HepG2 (cell line): ENCODE results near the gene ZNF800. TPM values are rescaled to one million over a fixed set of nuclear protein-coding genes. Genes with fewer than 3 reads are reported as not detected.
A peak's percentile ranks its signal among the peaks of the same experiment; 100 is the strongest.

Experiments
- ATAC-seq: fragments of 200-7000 bp; cut with Tn5 transposase; 3 replicates; pipeline ENCODE4 v1.9.1; 2020; ENCODE audit warnings: mild to moderate bottlenecking, moderate library complexity
- BruUV-seq: library from RNA; stranded (reverse); fragments of 400-500 nt; replicated peaks from 2 replicates; lab custom pipeline; 2021; lab: Mats Ljungman, UMichigan
- CTCF ChIA-PET: fragments of 300-600 bp; formaldehyde crosslinking; extraction: SDS; loops from one replicate; lab custom pipeline; 2021; ENCODE audit warnings: low total read pairs, inconsistent platforms, low intra/inter-chr PET ratio; lab: Yijun Ruan, JAX
- POLR2A ChIA-PET: fragments of 350-600 bp; sonication (Branson Sonifier 250); formaldehyde crosslinking; loops from one replicate; lab custom pipeline; 2020; ENCODE audit warnings: antibody characterized with exemption, inconsistent platforms; lab: Yijun Ruan, JAX
- DNase-seq: peaks from one replicate; pipeline ENCODE4 v3.0.0-alpha.2; 2015; ENCODE audit warnings: low spot score
- FAIRE-seq: peaks from 3 replicates; lab custom pipeline; 2011; peaks lifted over from hg19 to GRCh38; lab: Jason Lieb, UNC
- H2AFZ ChIP-seq: one replicate; pipeline ENCODE4 v1.6.1; 2011; ENCODE audit warnings: low read length, inconsistent platforms
- H3K27ac ChIP-seq: fragments of 300-600 bp; 3 replicates; pipeline ENCODE4 v1.8.0; 2011; ENCODE audit warnings: mixed run types, mild to moderate bottlenecking, mixed read lengths, low read length, inconsistent platforms; ENCODE audit not compliant: insufficient read depth; ENCODE audit errors: extremely low read length
- H3K27me3 ChIP-seq, 2 experiments: fragments of 200-600 bp in 1 of 2; 2 replicates in 1 of 2; 3 replicates in 1 of 2; pipeline versions ENCODE4 v1.6.0 to v1.8.0; 2011; ENCODE audit warnings: low read length in 2 of 2, mild to moderate bottlenecking in 2 of 2, moderate library complexity in 2 of 2, inconsistent platforms in 1 of 2; ENCODE audit not compliant: insufficient read depth in 2 of 2, control insufficient read depth in 1 of 2
- H3K36me3 ChIP-seq, 2 experiments: fragments of 200-600 bp in 1 of 2; replicated peaks in 1 of 2; 2 replicates in 1 of 2; 3 replicates in 1 of 2; pipeline versions ENCODE4 v1.5.1 to v1.8.0; 2011; ENCODE audit warnings: low read length in 2 of 2, inconsistent platforms in 1 of 2; ENCODE audit not compliant: insufficient read depth in 2 of 2, control insufficient read depth in 1 of 2
- H3K4me1 ChIP-seq: 2 replicates; pipeline ENCODE4 v1.5.1; 2012; ENCODE audit warnings: low read length, inconsistent platforms; ENCODE audit not compliant: insufficient read depth
- H3K4me2 ChIP-seq: 2 replicates; pipeline ENCODE4 v1.6.0; 2011; ENCODE audit warnings: low read depth, low read length, inconsistent platforms
- H3K4me3 ChIP-seq, 3 experiments: fragments of 200-600 bp in 1 of 3; sonication (generic), shearing (Covaris generic) in 1 of 3; replicated peaks in 1 of 3; 2 replicates each; pipeline ENCODE4 v1.5.1; 2011 to 2016; ENCODE audit warnings: low read length in 3 of 3, inconsistent platforms in 2 of 3, low read depth in 2 of 3, mild to moderate bottlenecking in 2 of 3, control low read depth in 1 of 3, mixed read lengths in 1 of 3; ENCODE audit not compliant: insufficient read depth in 1 of 3
- H3K79me2 ChIP-seq: one replicate; pipeline ENCODE4 v1.6.1; 2011; ENCODE audit warnings: low read length, inconsistent platforms; ENCODE audit not compliant: insufficient read depth
- H3K9ac ChIP-seq: 2 replicates; pipeline ENCODE4 v1.6.0; 2011; ENCODE audit warnings: mild to moderate bottlenecking, low read depth, low read length, inconsistent platforms; ENCODE audit not compliant: insufficient read depth
- H3K9me3 ChIP-seq: 2 replicates; pipeline ENCODE4 v1.5.1; 2012; ENCODE audit warnings: mild to moderate bottlenecking, low read length
- H4K20me1 ChIP-seq: 2 replicates; pipeline ENCODE4 v1.6.0; 2011; ENCODE audit warnings: inconsistent platforms, mild to moderate bottlenecking, low read length, moderate library complexity; ENCODE audit not compliant: insufficient read depth
- ATM ChIP-seq: fragments of 450-650 bp; IDR thresholded peaks from 2 replicates; pipeline ENCODE4 v1.7.1; 2017; ENCODE audit warnings: mild to moderate bottlenecking, borderline replicate concordance
- CENPX ChIP-seq: sonication (generic); formaldehyde crosslinking; IDR thresholded peaks from 2 replicates; pipeline ENCODE4 v1.9.0; 2021; ENCODE audit warnings: mild to moderate bottlenecking, missing genetic modification reagents, moderate library complexity
- ERF ChIP-seq: IDR thresholded peaks from 2 replicates; pipeline ENCODE4 v1.6.1; 2018; ENCODE audit warnings: missing biosample characterization, missing genetic modification reagents
- NFKB2 ChIP-seq: sonication (generic); formaldehyde crosslinking; IDR thresholded peaks from 2 replicates; pipeline ENCODE4 v1.4.0; 2020; ENCODE audit warnings: missing genetic modification reagents, borderline replicate concordance
- NRL ChIP-seq: sonication (generic); formaldehyde crosslinking; IDR thresholded peaks from 2 replicates; pipeline ENCODE4 v1.5.0; 2020; ENCODE audit warnings: missing genetic modification reagents, mild to moderate bottlenecking, moderate library complexity, borderline replicate concordance
- RARA ChIP-seq: IDR thresholded peaks from 2 replicates; pipeline ENCODE4 v1.6.1; 2016; ENCODE audit warnings: missing genetic modification reagents, missing compliant biosample characterization
- RFXAP ChIP-seq: sonication (generic); formaldehyde crosslinking; IDR thresholded peaks from 2 replicates; pipeline ENCODE4 v1.4.0; 2020; ENCODE audit warnings: missing genetic modification reagents, borderline replicate concordance
- SALL1 ChIP-seq: sonication (generic); formaldehyde crosslinking; IDR thresholded peaks from 2 replicates; pipeline ENCODE4 v1.8.0; 2022; ENCODE audit warnings: mild to moderate bottlenecking, missing genetic modification reagents
- SOX13 ChIP-seq, 3 experiments: fragments of 450-650 bp in 1 of 3; sonication (generic) in 1 of 3; formaldehyde crosslinking in 1 of 3; IDR thresholded peaks in 2 of 3; conservative IDR thresholded peaks in 1 of 3; 2 replicates each; pipeline versions ENCODE4 v1.5.0 to v1.6.1; 2016 to 2020; ENCODE audit warnings: antibody characterized with exemption in 1 of 3, mild to moderate bottlenecking in 1 of 3, missing compliant biosample characterization in 1 of 3, missing genetic modification reagents in 1 of 3, moderate library complexity in 1 of 3
- SPEN ChIP-seq: sonication (generic); formaldehyde crosslinking; IDR thresholded peaks from 2 replicates; pipeline ENCODE4 v1.5.1; 2020; ENCODE audit warnings: low read depth, mild to moderate bottlenecking, missing genetic modification reagents
- ZFX ChIP-seq: sonication (generic); formaldehyde crosslinking; IDR thresholded peaks from 2 replicates; pipeline ENCODE4 v1.4.0; 2020; ENCODE audit warnings: mild to moderate bottlenecking, low read depth, missing genetic modification reagents, moderate library complexity
- ZNF326 ChIP-seq: sonication (generic); formaldehyde crosslinking; IDR thresholded peaks from 2 replicates; pipeline ENCODE4 v1.4.0; 2020; ENCODE audit warnings: missing genetic modification reagents, borderline replicate concordance
- ZNF33A ChIP-seq: sonication (generic); formaldehyde crosslinking; IDR thresholded peaks from 2 replicates; pipeline ENCODE4 v1.5.1; 2020; ENCODE audit warnings: missing genetic modification reagents, mild to moderate bottlenecking, moderate library complexity, borderline replicate concordance
- ZNF746 ChIP-seq: sonication (generic); formaldehyde crosslinking; IDR thresholded peaks from 2 replicates; pipeline ENCODE4 v1.8.0; 2022; ENCODE audit warnings: mild to moderate bottlenecking, missing genetic modification reagents
- ZNF816 ChIP-seq: sonication (generic); formaldehyde crosslinking; IDR thresholded peaks from 2 replicates; pipeline ENCODE4 v1.8.0; 2022; ENCODE audit warnings: missing genetic modification reagents, mild to moderate bottlenecking, borderline replicate concordance
- WGBS: methylation state at CpG from one replicate; pipeline ENCODE4 v1.1.6; 2017; ENCODE audit warnings: low lambda C conversion rate; 5-methylcytosine and 5-hydroxymethylcytosine counted together
- in situ Hi-C: cut with HindIII; loops from 2 replicates; pipeline ENCODE4 v1.10.0; 2017; ENCODE audit warnings: low pct_unique_long_range_greater_than_20kb; ENCODE audit not compliant: extremely low pct_ligation_motif_present
- intact Hi-C: fragments of 100-400 bp; cut with micrococcal nuclease; formaldehyde crosslinking; loops from one replicate; pipeline ENCODE4 v1.10.0; 2022; ENCODE audit not compliant: unreplicated experiment
- polyA plus RNA-seq, 8 experiments: library from polyadenylated mRNA; depleted of rRNA in 3 of 8; stranded (reverse) in 7 of 8; unstranded in 1 of 8; fragments of >200 nt; fragmentation: Illumina TruSeq in 4 of 8; extraction: Trizol in 4 of 8; gene quantifications; 2 replicates each; pipeline versions ENCODE4 v1.2.1 to v1.2.3, GENCODE V29; 2011 to 2016; ENCODE audit warnings: low read depth in 4 of 8, missing spikeins in 1 of 8, mixed read lengths in 1 of 8; ENCODE audit not compliant: insufficient read depth in 1 of 8
- total RNA-seq, 5 experiments: library from RNA; depleted of rRNA; stranded (reverse); fragments of >200 nt; fragmentation: Illumina TruSeq; extraction: Trizol; gene quantifications; 2 replicates each; pipeline ENCODE4 v1.2.3, GENCODE V29; 2016; ENCODE audit warnings: low read depth in 1 of 5
- TF ChIP-seq, protein P1 (sequence below): sonication (generic); formaldehyde crosslinking; IDR thresholded peaks from 2 replicates; pipeline ENCODE4 v1.4.0; 2020; ENCODE audit warnings: missing genetic modification reagents, low read depth, mild to moderate bottlenecking, borderline replicate concordance
- TF ChIP-seq, protein P2 (sequence below): sonication (generic); formaldehyde crosslinking; IDR thresholded peaks from 2 replicates; pipeline ENCODE4 v1.4.0; 2020; ENCODE audit warnings: mild to moderate bottlenecking, missing genetic modification reagents
- TF ChIP-seq, protein P3 (sequence below): sonication (generic); formaldehyde crosslinking; conservative IDR thresholded peaks from 2 replicates; pipeline ENCODE4 v1.8.0; 2022; ENCODE audit warnings: low read depth, missing genetic modification reagents

Gene ZNF800
- total and polyA plus RNA-seq, 2 of the 13 experiments (the other 11 are each of a cell fraction or from before 2014, with no cell fraction given) = 7.1 to 12.7 TPM

DNA sequence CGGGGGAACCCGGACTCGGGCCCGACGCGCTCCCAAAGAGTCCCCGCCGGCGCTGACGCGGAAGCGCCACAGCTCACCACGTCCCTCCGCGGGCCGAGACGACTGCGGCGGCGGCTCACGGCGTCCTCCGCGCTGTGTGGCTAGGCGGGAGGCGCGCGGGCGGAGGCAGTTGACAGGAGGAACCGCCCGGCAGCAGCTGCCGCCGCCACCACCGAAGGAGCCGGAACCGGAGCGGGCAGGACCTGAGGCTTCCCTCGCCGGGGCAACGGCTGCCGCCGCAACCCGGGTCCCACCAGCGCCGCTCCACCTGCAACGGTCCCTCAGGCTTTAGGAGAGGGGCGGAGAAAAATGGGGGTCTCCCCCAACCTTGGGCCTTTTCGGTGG is 334 bp downstream of the ZNF800 start (continued):
- TF ChIP-seq, protein P1, sequence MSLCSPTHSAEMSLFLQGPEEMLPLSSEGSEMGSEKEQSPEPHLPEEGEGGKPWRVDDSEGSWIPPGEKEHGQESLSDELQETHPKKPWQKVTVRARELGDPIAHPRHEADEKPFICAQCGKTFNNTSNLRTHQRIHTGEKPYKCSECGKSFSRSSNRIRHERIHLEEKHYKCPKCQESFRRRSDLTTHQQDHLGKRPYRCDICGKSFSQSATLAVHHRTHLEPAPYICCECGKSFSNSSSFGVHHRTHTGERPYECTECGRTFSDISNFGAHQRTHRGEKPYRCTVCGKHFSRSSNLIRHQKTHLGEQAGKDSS (CRISPR knock-in tag) = 0 out of 2 replicates have a peak, but pooled peaks have one; percentile 43
- no peak for TF ChIP-seq SOX13 (IDR thresholded peaks at IDR 0.05)
- TF ChIP-seq SOX13 (CRISPR knock-in tag; conservative IDR thresholded peaks at IDR 0.05 in 1 of 2, IDR thresholded peaks at IDR 0.05 in 1 of 2) = no peak

DNA sequence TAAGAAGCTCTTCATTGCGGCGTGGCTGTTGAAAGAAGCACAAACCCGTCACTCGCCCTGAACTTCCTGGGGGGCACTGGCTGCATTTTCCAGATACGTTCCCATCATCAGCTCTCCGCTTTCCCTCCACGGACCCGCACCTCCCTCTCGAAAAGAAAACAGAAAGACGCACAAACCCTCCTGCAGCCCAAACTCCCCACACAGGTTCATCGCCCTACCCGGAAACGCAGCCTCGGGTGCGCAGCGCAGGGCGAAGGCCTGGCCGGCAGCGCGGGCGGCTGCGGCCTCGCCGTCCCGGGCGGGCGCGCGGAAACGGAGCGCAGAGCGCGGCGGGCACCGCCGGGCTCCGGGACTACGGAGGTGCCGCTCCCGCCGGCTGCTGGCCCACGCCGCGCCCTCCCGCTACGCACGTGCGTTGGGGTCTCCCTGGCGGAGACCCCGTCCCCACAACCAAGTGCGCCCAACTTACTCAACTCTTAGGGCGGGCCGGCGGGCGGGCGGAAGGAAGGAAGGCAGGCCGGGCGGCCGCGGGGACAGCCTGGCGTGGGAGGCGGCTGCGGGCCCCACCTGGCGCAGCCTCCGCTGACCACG is 822 bp downstream of the ZNF800 start:
- intact Hi-C loops = loop anchor here (10.0 kb wide), 2 partner anchors 193 to 263 kb away; partner anchors contain the start of genes ARF5, GCC1 and SND1
- no TSS peak for BruUV-seq
- Histone ChIP-seq H3K4me2 (peak overlapping the region; percentile 98), H3K27ac (peak overlapping the region; percentile 79), H3K36me3 (peaks cover 3 to 11% of the 10 kb centered on the region in 2 experiments), H3K79me2 (peaks cover 47% of the 10 kb centered on the region), H3K27me3 (no peaks in the 10 kb centered on the region; a peak in 1 of 5 replicates), H4K20me1 (0 out of 2 replicates have a peak, but pooled peaks cover 2% of the 10 kb centered on the region), H3K4me3 (peak overlapping the region; percentile 91 to 100 (median 97)), H2AFZ (peak overlapping the region; percentile 24), H3K9ac (peak overlapping the region; percentile 90), H3K9me3 (no peaks in the 10 kb centered on the region), H3K4me1 (peaks cover 37% of the 10 kb centered on the region)
- in situ Hi-C loops = no loop called here
- POLR2A ChIA-PET = interaction anchor here (1.1 to 1.5 kb wide), 2 partner anchors 9 to 191 kb away, joined by 3 to 7 read pairs; no protein-coding TSS in a partner anchor
- WGBS = 3% methylated on average over 16 of the region's 66 CpGs
- CTCF ChIA-PET = no interaction called here
- FAIRE-seq (no peak), ATAC-seq (peak; percentile 69), DNase-seq (no peak)
- TF ChIP-seq ZNF33A (CRISPR knock-in tag) (no peak), SALL1 (CRISPR knock-in tag) (peak; percentile 4; the same call in 1 of the 2 replicates), ERF (no peak), RARA (CRISPR knock-in tag) (no peak), NFKB2 (CRISPR knock-in tag) (0 out of 2 replicates have a peak, but pooled peaks have one; percentile 7), RFXAP (no peak), SPEN (peak; percentile 4; the same call in 1 of the 2 replicates), ZNF326 (no peak), ZFX (CRISPR knock-in tag) (peak; percentile 53), ATM (no peak), NRL (CRISPR knock-in tag) (no peak), ZNF816 (no peak), ZNF746 (CRISPR knock-in tag) (peak; percentile 57; the same call in 1 of the 2 replicates), CENPX (no peak)
- TF ChIP-seq, protein P2, sequence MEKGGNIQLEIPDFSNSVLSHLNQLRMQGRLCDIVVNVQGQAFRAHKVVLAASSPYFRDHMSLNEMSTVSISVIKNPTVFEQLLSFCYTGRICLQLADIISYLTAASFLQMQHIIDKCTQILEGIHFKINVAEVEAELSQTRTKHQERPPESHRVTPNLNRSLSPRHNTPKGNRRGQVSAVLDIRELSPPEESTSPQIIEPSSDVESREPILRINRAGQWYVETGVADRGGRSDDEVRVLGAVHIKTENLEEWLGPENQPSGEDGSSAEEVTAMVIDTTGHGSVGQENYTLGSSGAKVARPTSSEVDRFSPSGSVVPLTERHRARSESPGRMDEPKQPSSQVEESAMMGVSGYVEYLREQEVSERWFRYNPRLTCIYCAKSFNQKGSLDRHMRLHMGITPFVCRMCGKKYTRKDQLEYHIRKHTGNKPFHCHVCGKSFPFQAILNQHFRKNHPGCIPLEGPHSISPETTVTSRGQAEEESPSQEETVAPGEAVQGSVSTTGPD = no peak
- TF ChIP-seq, protein P3, sequence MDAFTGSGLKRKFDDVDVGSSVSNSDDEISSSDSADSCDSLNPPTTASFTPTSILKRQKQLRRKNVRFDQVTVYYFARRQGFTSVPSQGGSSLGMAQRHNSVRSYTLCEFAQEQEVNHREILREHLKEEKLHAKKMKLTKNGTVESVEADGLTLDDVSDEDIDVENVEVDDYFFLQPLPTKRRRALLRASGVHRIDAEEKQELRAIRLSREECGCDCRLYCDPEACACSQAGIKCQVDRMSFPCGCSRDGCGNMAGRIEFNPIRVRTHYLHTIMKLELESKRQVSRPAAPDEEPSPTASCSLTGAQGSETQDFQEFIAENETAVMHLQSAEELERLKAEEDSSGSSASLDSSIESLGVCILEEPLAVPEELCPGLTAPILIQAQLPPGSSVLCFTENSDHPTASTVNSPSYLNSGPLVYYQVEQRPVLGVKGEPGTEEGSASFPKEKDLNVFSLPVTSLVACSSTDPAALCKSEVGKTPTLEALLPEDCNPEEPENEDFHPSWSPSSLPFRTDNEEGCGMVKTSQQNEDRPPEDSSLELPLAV (CRISPR knock-in tag) = no peak
